ENCODE results near the gene ECM2.

ECM2 gene

DNA sequence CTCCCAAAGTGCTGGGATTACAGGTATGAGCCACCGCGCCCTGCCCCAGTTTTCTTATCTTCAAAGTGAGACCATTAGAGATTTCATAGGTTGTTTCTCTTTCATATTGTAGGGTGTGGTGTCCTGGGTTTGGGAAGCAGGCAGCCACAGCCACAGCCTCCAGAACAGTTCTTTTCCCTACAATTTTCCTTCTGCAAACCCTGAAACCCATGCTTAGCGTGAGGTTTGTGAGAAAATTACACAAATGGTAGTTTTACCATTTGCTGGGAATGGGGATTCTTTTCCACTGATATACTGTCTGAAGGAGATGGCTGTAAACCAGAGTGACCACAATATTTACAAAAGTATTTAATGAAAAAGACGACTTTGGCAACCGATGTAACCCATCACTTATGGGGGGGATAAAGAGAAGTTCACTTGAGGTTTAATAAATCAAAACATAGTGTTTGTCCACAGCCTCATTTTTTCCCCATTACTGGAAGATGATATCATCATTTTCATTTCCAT lies 26.7 kb upstream of the ECM2 start:
- Histone ChIP-seq H3K9ac (ENCODE audit: low read length) (no peak overlapping the region), H3K36me3 (replicated peaks; ENCODE audit: insufficient read depth, low read length) (no peaks in the 10 kb centered on the region), H3F3A (ENCODE audit: insufficient read depth, low read length) (peaks cover 6% of the 10 kb centered on the region; the same call in 1 of the 2 replicates), H3K4me3 (ENCODE audit: low read length) (no peak overlapping the region), H2AFZ (ENCODE audit: low read length) (no peak overlapping the region), H3K9me3 (replicated peaks; ENCODE audit: insufficient read depth, low read length) (no peaks in the 10 kb centered on the region), H3K4me1 (ENCODE audit: low read length) (no peaks in the 10 kb centered on the region), H3K4me2 (ENCODE audit: low read depth, low read length) (no peak overlapping the region), H3K79me2 (ENCODE audit: low read length) (no peaks in the 10 kb centered on the region), H3K27me3 (replicated peaks; ENCODE audit: insufficient read depth, low read length) (no peaks in the 10 kb centered on the region), H3K9me2 (replicated peaks; ENCODE audit: insufficient read depth, low read length) (no peaks in the 10 kb centered on the region), H4K20me1 (ENCODE audit: insufficient read depth, low read length) (no peaks in the 10 kb centered on the region), H3K27ac (ENCODE audit: low read length) (no peak overlapping the region)
- no peak for DNase-seq
- TF ChIP-seq, protein P1, sequence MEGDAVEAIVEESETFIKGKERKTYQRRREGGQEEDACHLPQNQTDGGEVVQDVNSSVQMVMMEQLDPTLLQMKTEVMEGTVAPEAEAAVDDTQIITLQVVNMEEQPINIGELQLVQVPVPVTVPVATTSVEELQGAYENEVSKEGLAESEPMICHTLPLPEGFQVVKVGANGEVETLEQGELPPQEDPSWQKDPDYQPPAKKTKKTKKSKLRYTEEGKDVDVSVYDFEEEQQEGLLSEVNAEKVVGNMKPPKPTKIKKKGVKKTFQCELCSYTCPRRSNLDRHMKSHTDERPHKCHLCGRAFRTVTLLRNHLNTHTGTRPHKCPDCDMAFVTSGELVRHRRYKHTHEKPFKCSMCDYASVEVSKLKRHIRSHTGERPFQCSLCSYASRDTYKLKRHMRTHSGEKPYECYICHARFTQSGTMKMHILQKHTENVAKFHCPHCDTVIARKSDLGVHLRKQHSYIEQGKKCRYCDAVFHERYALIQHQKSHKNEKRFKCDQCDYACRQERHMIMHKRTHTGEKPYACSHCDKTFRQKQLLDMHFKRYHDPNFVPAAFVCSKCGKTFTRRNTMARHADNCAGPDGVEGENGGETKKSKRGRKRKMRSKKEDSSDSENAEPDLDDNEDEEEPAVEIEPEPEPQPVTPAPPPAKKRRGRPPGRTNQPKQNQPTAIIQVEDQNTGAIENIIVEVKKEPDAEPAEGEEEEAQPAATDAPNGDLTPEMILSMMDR (IDR thresholded peaks at IDR 0.05; ENCODE audit: low read length): no peak
- no peak for TF ChIP-seq EZH2 (optimal IDR thresholded peaks at IDR 0.05; ENCODE audit: low read depth, low read length)
- no peak for TF ChIP-seq EZH2phosphoT487 (IDR thresholded peaks at IDR 0.05; ENCODE audit: low read length)

DNA sequence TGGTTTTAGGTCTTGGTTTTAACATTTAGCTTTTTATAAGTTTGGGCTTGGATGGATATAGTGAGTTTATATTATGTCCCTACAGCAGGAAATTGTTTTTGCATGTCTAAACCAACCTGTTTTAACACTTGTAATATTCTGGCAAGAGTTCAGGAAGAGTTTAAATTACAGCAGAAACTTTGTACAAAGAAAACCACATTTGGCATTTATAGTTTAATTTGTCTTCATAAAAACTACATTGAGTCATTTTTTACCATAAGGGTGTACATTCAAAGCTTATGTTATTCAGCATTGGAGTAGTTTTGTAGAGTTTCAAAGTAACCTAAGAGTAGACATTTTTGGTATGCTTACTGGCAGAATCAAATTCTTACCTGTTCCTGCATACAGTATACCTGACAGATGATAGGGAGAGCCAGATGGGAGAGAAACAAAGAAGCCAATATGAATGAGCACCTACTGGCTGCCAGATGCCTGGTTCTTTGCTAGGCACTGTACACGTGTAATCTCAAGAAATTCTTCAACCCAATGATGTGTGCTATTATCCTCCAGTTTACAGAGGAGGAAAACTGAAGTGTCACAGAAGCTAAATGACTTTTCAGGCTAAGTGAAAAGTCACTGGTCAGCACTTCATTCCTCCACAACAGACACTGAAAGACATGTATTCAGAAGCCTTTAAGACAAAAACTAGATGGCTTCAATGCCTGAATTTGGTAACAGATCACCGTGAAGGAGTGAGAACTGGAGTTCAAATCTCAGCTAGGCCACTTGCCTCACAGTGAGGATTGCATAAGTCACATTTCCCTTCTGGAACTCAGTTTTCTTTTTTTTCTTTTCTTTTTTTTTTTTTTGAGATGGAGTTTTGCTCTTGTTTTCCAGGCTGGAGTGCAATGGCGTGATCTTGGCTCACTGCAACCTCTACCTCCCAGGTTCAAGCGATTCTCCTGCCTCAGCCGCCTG lies 25.9 kb upstream of the ECM2 start:
- Histone ChIP-seq H3F3A (ENCODE audit: insufficient read depth, low read length) (peaks cover 5% of the 10 kb centered on the region; the same call in 1 of the 2 replicates), H3K27ac (ENCODE audit: low read length) (no peak overlapping the region), H3K4me1 (ENCODE audit: low read length) (no peaks in the 10 kb centered on the region), H3K27me3 (replicated peaks; ENCODE audit: insufficient read depth, low read length) (no peaks in the 10 kb centered on the region), H4K20me1 (ENCODE audit: insufficient read depth, low read length) (no peaks in the 10 kb centered on the region), H2AFZ (ENCODE audit: low read length) (no peak overlapping the region), H3K4me3 (ENCODE audit: low read length) (no peak overlapping the region), H3K9me2 (replicated peaks; ENCODE audit: insufficient read depth, low read length) (no peaks in the 10 kb centered on the region), H3K4me2 (ENCODE audit: low read depth, low read length) (no peak overlapping the region), H3K79me2 (ENCODE audit: low read length) (no peaks in the 10 kb centered on the region), H3K9me3 (replicated peaks; ENCODE audit: insufficient read depth, low read length) (no peaks in the 10 kb centered on the region), H3K36me3 (replicated peaks; ENCODE audit: insufficient read depth, low read length) (no peaks in the 10 kb centered on the region), H3K9ac (ENCODE audit: low read length) (no peak overlapping the region)
- TF ChIP-seq EZH2phosphoT487 (IDR thresholded peaks at IDR 0.05; ENCODE audit: low read length): no peak
- TF ChIP-seq, protein P1 (IDR thresholded peaks at IDR 0.05; ENCODE audit: low read length): no peak
- no peak for TF ChIP-seq EZH2 (optimal IDR thresholded peaks at IDR 0.05; ENCODE audit: low read depth, low read length)
- DNase-seq: no peak

DNA sequence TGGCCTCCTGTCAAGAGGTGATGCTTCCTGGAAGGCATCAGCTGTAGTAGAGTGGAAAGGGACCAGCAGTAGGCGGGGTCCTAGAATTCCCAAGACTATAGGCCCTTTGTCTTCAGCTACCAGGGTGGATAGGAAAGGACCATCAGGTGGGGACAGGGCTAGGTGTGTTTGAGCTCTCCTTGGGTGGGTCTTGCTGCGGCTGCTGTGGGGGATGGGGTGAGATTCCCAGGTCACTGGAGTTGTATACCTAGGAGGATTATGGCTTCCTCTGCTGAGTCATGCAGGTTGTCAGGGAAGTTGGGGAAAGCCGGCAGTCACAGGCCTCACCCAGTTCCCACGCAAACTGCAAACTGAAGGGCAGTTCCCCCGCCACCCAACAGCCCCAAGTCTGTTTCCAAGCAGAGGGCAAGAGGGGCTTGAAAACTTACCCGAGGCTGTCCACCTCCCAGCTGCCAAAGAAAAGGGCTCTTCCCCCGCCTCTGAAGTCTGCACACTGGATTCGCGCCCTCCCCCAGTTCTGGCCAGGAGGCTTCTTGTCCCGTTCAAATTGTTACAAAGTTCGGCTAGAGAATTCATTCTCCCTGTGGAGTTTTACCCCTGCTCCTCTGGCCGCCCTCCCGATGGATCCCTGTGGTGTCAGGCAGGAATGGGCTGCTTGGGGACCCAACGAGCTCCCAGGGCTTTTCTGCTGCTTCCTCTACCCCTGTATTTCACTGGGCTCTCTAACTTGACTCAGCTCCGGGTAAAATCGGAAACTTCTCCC lies 23.0 kb upstream of the ECM2 start:
- no peak for DNase-seq
- Histone ChIP-seq H3K4me3 (ENCODE audit: low read length) (no peak overlapping the region), H3K27me3 (replicated peaks; ENCODE audit: insufficient read depth, low read length) (no peaks in the 10 kb centered on the region), H3K36me3 (replicated peaks; ENCODE audit: insufficient read depth, low read length) (no peaks in the 10 kb centered on the region), H4K20me1 (ENCODE audit: insufficient read depth, low read length) (no peaks in the 10 kb centered on the region), H3K9me2 (replicated peaks; ENCODE audit: insufficient read depth, low read length) (no peaks in the 10 kb centered on the region), H3K79me2 (ENCODE audit: low read length) (no peaks in the 10 kb centered on the region), H3K4me1 (ENCODE audit: low read length) (no peaks in the 10 kb centered on the region), H3K4me2 (ENCODE audit: low read depth, low read length) (no peak overlapping the region), H3K9me3 (replicated peaks; ENCODE audit: insufficient read depth, low read length) (no peaks in the 10 kb centered on the region), H3K27ac (ENCODE audit: low read length) (no peak overlapping the region), H2AFZ (ENCODE audit: low read length) (no peak overlapping the region), H3F3A (ENCODE audit: insufficient read depth, low read length) (no peaks in the 10 kb centered on the region), H3K9ac (ENCODE audit: low read length) (no peak overlapping the region)
- TF ChIP-seq, protein P1 (IDR thresholded peaks at IDR 0.05; ENCODE audit: low read length): no peak
- TF ChIP-seq EZH2phosphoT487 (IDR thresholded peaks at IDR 0.05; ENCODE audit: low read length): no peak
- no peak for TF ChIP-seq EZH2 (optimal IDR thresholded peaks at IDR 0.05; ENCODE audit: low read depth, low read length)

All from MM.1S (cell line).